ENCODE data around the gene NDUFA5.

Gene NDUFA5

GRCh38 chr7:123571187-123571586, 13.6 kb upstream of the NDUFA5 start:
- no peak overlapping the region for H2AFZ ChIP-seq (ENCODE audit: low read length)
- H3K9ac ChIP-seq (ENCODE audit: low read depth, low read length, poor library complexity): no peak overlapping the region
- WGBS, 2 donors (ENCODE audit: extremely low coverage in 2 of 2, insufficient read length in 2 of 2, insufficient replicate concordance in 1 of 2): no CpG with 5 or more reads among the region's 1 CpG
- no peaks in the 10 kb centered on the region for H3K4me1 ChIP-seq (ENCODE audit: control insufficient read depth in 2 of 2, insufficient read depth in 1 of 2, low read depth in 1 of 2, low read length in 2 of 2)
- H2BK120ac ChIP-seq (ENCODE audit: low read depth, low read length): no peak overlapping the region
- H3K9me3 ChIP-seq (replicated peaks in 1 of 2; ENCODE audit: control insufficient read depth in 2 of 2, insufficient read depth in 1 of 2, low read depth in 1 of 2, low read length in 2 of 2): no peaks in the 10 kb centered on the region
- no peak overlapping the region for H2BK12ac ChIP-seq (ENCODE audit: low read length)
- no peak overlapping the region for H3K23ac ChIP-seq (ENCODE audit: low read depth, low read length, poor library complexity)
- H3K14ac ChIP-seq (ENCODE audit: low read length): no peak overlapping the region
- no peak overlapping the region for H2AK5ac ChIP-seq (ENCODE audit: low read depth, low read length)
- no peaks in the 10 kb centered on the region for H3K36me3 ChIP-seq (replicated peaks in 1 of 2; ENCODE audit: control insufficient read depth in 2 of 2, insufficient read depth in 2 of 2, low read length in 2 of 2)
- H2BK5ac ChIP-seq (ENCODE audit: low read length): no peak overlapping the region
- no peaks in the 10 kb centered on the region for H3K79me1 ChIP-seq (ENCODE audit: low read depth, low read length)
- no peak for DNase-seq (ENCODE audit: low spot score)
- H2BK15ac ChIP-seq (ENCODE audit: low read length): no peak overlapping the region
- no peak overlapping the region for H3K27ac ChIP-seq (replicated peaks; ENCODE audit: low read length)
- no peak overlapping the region for H4K8ac ChIP-seq (ENCODE audit: low read depth, low read length)
- no peak overlapping the region for H3K18ac ChIP-seq (ENCODE audit: low read length)
- no peak overlapping the region for H4K91ac ChIP-seq (ENCODE audit: low read depth, low read length, poor library complexity)
- H3K27me3 ChIP-seq (ENCODE audit: control insufficient read depth in 3 of 3, insufficient read depth in 3 of 3, low read depth in 1 of 3, low read length in 3 of 3): peaks cover 0 to 6% (median 0%) of the 10 kb centered on the region in 3 experiments
- H3K4me3 ChIP-seq (ENCODE audit: low read length in 2 of 2): no peak overlapping the region
- H3K4me2 ChIP-seq (ENCODE audit: insufficient read depth, low read length, poor library complexity, severe bottlenecking): no peak overlapping the region
- no peak overlapping the region for H3K4ac ChIP-seq (ENCODE audit: low read length)

- Histone ChIP-seq H3K4me3 (ENCODE audit: low read length in 2 of 2) (no peak overlapping the region), H2BK5ac (ENCODE audit: low read length) (no peak overlapping the region), H2BK12ac (ENCODE audit: low read length) (no peak overlapping the region), H2BK15ac (ENCODE audit: low read length) (no peak overlapping the region), H3K23ac (ENCODE audit: low read depth, low read length, poor library complexity) (no peak overlapping the region), H3K18ac (ENCODE audit: low read length) (no peak overlapping the region), H3K4me2 (ENCODE audit: insufficient read depth, low read length, poor library complexity, severe bottlenecking) (no peak overlapping the region), H3K4me1 (ENCODE audit: control insufficient read depth in 2 of 2, insufficient read depth in 1 of 2, low read depth in 1 of 2, low read length in 2 of 2) (no peaks in the 10 kb centered on the region), H3K27ac (replicated peaks; ENCODE audit: low read length) (no peak overlapping the region), H4K91ac (ENCODE audit: low read depth, low read length, poor library complexity) (no peak overlapping the region), H3K9me3 (replicated peaks in 1 of 2; ENCODE audit: control insufficient read depth in 2 of 2, insufficient read depth in 1 of 2, low read depth in 1 of 2, low read length in 2 of 2) (no peaks in the 10 kb centered on the region), H2BK120ac (ENCODE audit: low read depth, low read length) (no peak overlapping the region), H3K27me3 (ENCODE audit: control insufficient read depth in 3 of 3, insufficient read depth in 3 of 3, low read depth in 1 of 3, low read length in 3 of 3) (peaks cover 0 to 6% (median 0%) of the 10 kb centered on the region in 3 experiments), H4K8ac (ENCODE audit: low read depth, low read length) (no peak overlapping the region), H2AK5ac (ENCODE audit: low read depth, low read length) (no peak overlapping the region), H3K14ac (ENCODE audit: low read length) (no peak overlapping the region), H3K9ac (ENCODE audit: low read depth, low read length, poor library complexity) (no peak overlapping the region), H3K4ac (ENCODE audit: low read length) (no peak overlapping the region), H3K36me3 (replicated peaks in 1 of 2; ENCODE audit: control insufficient read depth in 2 of 2, insufficient read depth in 2 of 2, low read length in 2 of 2) (no peaks in the 10 kb centered on the region), H3K79me1 (ENCODE audit: low read depth, low read length) (no peaks in the 10 kb centered on the region), H2AFZ (ENCODE audit: low read length) (no peak overlapping the region)
- WGBS, 2 donors (ENCODE audit: extremely low coverage in 2 of 2, insufficient read length in 2 of 2, insufficient replicate concordance in 1 of 2): no CpG with 5 or more reads among the region's 4 CpGs
- DNase-seq (ENCODE audit: low spot score): no peak
Measured at GRCh38 chr7:123570390-123571182, 13.0 kb upstream of the NDUFA5 start.

GRCh38 chr7:123569352-123570010, 11.9 kb upstream of the NDUFA5 start:
- H3K27ac ChIP-seq (replicated peaks; ENCODE audit: low read length): no peak overlapping the region

GRCh38 chr7:123562121-123562520, 4.5 kb upstream of the NDUFA5 start:
- Histone ChIP-seq H4K8ac (ENCODE audit: low read depth, low read length) (no peak overlapping the region), H3K79me1 (ENCODE audit: low read depth, low read length) (no peaks in the 10 kb centered on the region), H3K9me3 (replicated peaks in 1 of 2; ENCODE audit: control insufficient read depth in 2 of 2, insufficient read depth in 1 of 2, low read depth in 1 of 2, low read length in 2 of 2) (no peaks in the 10 kb centered on the region), H3K36me3 (replicated peaks in 1 of 2; ENCODE audit: control insufficient read depth in 2 of 2, insufficient read depth in 2 of 2, low read length in 2 of 2) (no peaks in the 10 kb centered on the region), H2BK120ac (ENCODE audit: low read depth, low read length) (no peak overlapping the region), H3K23ac (ENCODE audit: low read depth, low read length, poor library complexity) (no peak overlapping the region), H4K91ac (ENCODE audit: low read depth, low read length, poor library complexity) (no peak overlapping the region), H2BK5ac (ENCODE audit: low read length) (no peak overlapping the region), H3K27me3 (ENCODE audit: control insufficient read depth in 3 of 3, insufficient read depth in 3 of 3, low read depth in 1 of 3, low read length in 3 of 3) (no peaks in the 10 kb centered on the region), H2BK15ac (ENCODE audit: low read length) (no peak overlapping the region), H3K4me3 (ENCODE audit: low read length in 2 of 2) (no peak overlapping the region), H3K9ac (ENCODE audit: low read depth, low read length, poor library complexity) (no peak overlapping the region), H3K4ac (ENCODE audit: low read length) (no peak overlapping the region), H2BK12ac (ENCODE audit: low read length) (no peak overlapping the region), H3K18ac (ENCODE audit: low read length) (no peak overlapping the region), H2AFZ (ENCODE audit: low read length) (no peak overlapping the region), H3K4me2 (ENCODE audit: insufficient read depth, low read length, poor library complexity, severe bottlenecking) (no peak overlapping the region), H3K14ac (ENCODE audit: low read length) (no peak overlapping the region), H3K4me1 (ENCODE audit: control insufficient read depth in 2 of 2, insufficient read depth in 1 of 2, low read depth in 1 of 2, low read length in 2 of 2) (no peaks in the 10 kb centered on the region), H2AK5ac (ENCODE audit: low read depth, low read length) (no peak overlapping the region), H3K27ac (replicated peaks; ENCODE audit: low read length) (no peak overlapping the region)
- DNase-seq (ENCODE audit: low spot score): no peak

More at GRCh38 chr7:123569352-123570010, 11.9 kb upstream of the NDUFA5 start:
- no peak overlapping the region for H3K4me3 ChIP-seq (ENCODE audit: low read length in 2 of 2)
- H3K23ac ChIP-seq (ENCODE audit: low read depth, low read length, poor library complexity): no peak overlapping the region
- DNase-seq (ENCODE audit: low spot score): no peak
- peaks cover 0 to 6% (median 0%) of the 10 kb centered on the region in 3 experiments for H3K27me3 ChIP-seq (ENCODE audit: control insufficient read depth in 3 of 3, insufficient read depth in 3 of 3, low read depth in 1 of 3, low read length in 3 of 3)
- no peaks in the 10 kb centered on the region for H3K36me3 ChIP-seq (replicated peaks in 1 of 2; ENCODE audit: control insufficient read depth in 2 of 2, insufficient read depth in 2 of 2, low read length in 2 of 2)
- no peaks in the 10 kb centered on the region for H3K4me1 ChIP-seq (ENCODE audit: control insufficient read depth in 2 of 2, insufficient read depth in 1 of 2, low read depth in 1 of 2, low read length in 2 of 2)
- H2AFZ ChIP-seq (ENCODE audit: low read length): no peak overlapping the region
- no peak overlapping the region for H2BK12ac ChIP-seq (ENCODE audit: low read length)
- H3K4me2 ChIP-seq (ENCODE audit: insufficient read depth, low read length, poor library complexity, severe bottlenecking): no peak overlapping the region
- H2BK120ac ChIP-seq (ENCODE audit: low read depth, low read length): no peak overlapping the region
- no peaks in the 10 kb centered on the region for H3K9me3 ChIP-seq (replicated peaks in 1 of 2; ENCODE audit: control insufficient read depth in 2 of 2, insufficient read depth in 1 of 2, low read depth in 1 of 2, low read length in 2 of 2)
- no peak overlapping the region for H2BK5ac ChIP-seq (ENCODE audit: low read length)
- H2AK5ac ChIP-seq (ENCODE audit: low read depth, low read length): no peak overlapping the region
- no peak overlapping the region for H4K91ac ChIP-seq (ENCODE audit: low read depth, low read length, poor library complexity)
- no peak overlapping the region for H3K14ac ChIP-seq (ENCODE audit: low read length)
- no CpG with 5 or more reads among the region's 2 CpGs for WGBS, 2 donors (ENCODE audit: extremely low coverage in 2 of 2, insufficient read length in 2 of 2, insufficient replicate concordance in 1 of 2)
- no peak overlapping the region for H2BK15ac ChIP-seq (ENCODE audit: low read length)
- H3K79me1 ChIP-seq (ENCODE audit: low read depth, low read length): no peaks in the 10 kb centered on the region
- no peak overlapping the region for H3K9ac ChIP-seq (ENCODE audit: low read depth, low read length, poor library complexity)
- H3K18ac ChIP-seq (ENCODE audit: low read length): no peak overlapping the region
- H3K4ac ChIP-seq (ENCODE audit: low read length): no peak overlapping the region
- H4K8ac ChIP-seq (ENCODE audit: low read depth, low read length): no peak overlapping the region

Measured in neuronal stem cell (in vitro differentiated cells).